Suppressor macrophage (primary cell): Measurements from ENCODE around the gene NUDT8.
"Not testable (repeated sequence)": the region's sequence is repeated elsewhere in the genome, so short reads cannot be mapped to it uniquely, and the experiment has no call there.

Experiments used
- DNase-seq, 4 experiments: peaks; one replicate each; pipeline ENCODE4 v3.0.0-alpha.2; 2020 to 2022

The NUDT8 gene

DNA sequence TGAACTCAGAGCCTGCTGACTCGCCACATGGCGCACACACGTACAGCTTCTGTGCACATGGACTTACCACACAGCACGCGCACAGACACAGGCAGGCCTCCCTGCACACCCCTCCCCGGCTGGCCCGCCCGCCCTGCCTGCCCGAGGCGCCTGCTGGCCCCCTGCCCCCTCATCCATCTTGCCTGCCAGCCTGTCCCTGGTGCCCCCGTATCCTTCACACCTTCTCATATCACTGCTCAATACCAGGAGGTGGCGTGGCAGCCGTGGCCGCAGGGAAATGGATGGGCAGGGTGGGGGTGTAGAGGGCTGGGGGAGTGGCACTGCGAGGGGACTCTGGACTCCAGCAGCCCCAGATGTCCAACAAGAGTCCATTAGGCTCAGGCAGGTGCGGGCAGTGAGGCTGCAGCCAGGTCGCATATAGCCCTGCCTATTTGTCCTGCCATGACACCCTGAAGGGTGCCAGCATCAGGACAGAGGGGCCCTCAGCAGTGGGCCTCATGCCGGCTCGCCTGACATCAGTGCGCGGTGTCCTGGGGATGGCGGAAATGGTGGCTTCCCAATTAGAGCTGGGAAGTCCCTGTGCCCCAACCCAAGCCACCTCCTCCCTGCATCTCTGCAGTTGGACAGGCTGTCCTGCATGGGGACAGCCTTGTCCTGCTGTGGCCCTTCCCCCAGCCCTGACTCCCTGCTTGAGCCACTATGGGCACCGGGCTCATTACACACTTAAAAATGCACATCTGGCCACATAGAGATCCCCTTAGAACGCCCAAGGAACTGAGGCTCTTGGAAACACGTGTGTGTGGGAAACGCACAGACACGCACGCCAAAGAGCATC, 11.8 kb upstream of the NUDT8 start:
- DNase-seq: no peak

GRCh38 chr11:67640758-67641337, 11.1 kb upstream of the NUDT8 start:
- DNase-seq: no peak

- DNase-seq: peak; percentile 54 to 73 (median 64)
Measured at GRCh38 chr11:67640021-67640757, 10.5 kb upstream of the NUDT8 start.

- DNase-seq: no peak
Measured at GRCh38 chr11:67639438-67639859, 9.7 kb upstream of the NUDT8 start, which contains the start of gene TBX10. TSS of gene TBX10 (minus strand) at chr11:67639763. CDS start at chr11:67639472, 291 bp downstream.

DNA sequence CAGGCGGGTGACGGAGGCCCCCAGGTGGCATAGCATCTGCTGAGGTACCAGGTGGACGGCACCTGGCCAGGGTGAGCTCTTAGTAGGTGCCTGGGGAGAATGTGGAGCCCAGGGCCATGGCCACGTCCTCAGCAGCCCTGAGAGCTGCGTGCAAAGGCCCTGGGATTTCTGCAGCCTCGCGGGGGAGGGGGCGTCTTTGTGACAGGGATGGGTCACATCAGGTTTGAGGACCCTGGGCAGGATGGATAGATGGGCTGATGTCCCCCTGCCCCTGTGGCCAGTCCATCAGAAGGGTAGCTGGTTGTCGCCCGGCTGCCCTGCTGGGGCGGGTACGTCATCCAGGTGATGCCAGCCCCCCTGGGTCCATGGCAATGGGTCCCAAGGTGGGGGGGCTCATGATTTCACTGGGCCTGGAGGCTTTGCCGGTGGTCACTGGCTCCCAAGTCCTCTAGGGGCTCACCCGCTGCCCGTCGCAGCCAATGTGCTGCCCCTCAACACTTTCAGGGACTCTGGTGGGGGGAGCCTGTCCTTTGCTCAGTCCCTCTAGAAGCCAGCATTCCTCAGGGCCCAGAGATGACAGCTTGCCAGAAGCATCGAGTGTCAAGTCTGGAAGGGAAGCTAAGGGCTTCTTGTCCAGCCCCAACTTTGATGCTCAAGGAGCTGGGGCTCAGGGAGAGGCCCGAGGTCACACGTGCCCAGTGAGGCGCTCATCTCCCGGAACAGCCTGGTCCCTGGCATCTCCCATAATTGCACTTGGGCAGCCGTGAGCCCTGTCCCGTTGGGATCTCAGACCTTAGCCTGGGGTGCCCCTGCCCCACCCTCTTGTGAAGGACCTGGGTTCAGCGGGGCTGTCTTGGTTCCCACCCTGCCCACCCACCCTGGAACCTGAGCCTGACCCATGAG, 9.0 kb upstream of the NUDT8 start:
- no peak for DNase-seq

DNA sequence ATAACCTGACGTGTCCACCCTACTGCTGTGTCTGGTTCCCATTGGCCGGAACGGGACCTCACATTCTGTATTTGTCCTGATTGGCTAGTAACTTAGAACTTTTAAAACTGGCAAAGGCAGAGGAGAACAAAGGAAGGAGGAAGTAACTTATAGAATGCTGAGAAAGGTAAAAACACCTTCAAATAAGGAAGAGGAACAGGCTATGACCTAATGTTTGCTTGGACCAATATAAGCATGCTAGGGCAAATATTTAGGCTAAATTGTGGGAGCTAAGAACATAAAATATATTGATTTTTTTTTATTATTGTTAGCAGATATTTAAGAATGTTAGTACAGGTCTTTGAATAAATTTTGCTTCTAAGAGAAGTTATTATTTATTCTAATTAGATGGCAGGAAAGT, 7.7 kb upstream of the NUDT8 start:
- not testable (repeated sequence) for DNase-seq

DNA sequence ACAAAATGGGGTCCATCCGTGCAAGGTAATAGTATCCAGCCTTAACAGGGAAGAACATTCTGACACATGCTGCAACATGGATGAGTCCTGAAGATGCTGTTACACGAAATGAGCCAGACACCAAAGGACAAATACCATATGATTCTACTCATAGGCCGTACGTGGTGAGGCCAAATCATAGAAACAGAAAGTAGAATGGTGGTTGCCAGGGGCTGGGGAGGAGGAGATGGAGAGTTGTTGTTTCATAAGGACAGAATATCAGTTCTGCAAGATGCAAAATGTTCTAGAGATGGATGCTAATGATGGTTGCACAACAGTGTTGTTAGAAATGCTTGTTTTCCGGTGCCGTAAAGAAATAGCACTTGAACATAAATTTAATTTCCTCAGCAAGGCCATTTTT, 7.2 kb upstream of the NUDT8 start:
- DNase-seq: no peak

GRCh38 chr11:67635231-67635521, 5.4 kb upstream of the NUDT8 start:
- no peak for DNase-seq

DNA sequence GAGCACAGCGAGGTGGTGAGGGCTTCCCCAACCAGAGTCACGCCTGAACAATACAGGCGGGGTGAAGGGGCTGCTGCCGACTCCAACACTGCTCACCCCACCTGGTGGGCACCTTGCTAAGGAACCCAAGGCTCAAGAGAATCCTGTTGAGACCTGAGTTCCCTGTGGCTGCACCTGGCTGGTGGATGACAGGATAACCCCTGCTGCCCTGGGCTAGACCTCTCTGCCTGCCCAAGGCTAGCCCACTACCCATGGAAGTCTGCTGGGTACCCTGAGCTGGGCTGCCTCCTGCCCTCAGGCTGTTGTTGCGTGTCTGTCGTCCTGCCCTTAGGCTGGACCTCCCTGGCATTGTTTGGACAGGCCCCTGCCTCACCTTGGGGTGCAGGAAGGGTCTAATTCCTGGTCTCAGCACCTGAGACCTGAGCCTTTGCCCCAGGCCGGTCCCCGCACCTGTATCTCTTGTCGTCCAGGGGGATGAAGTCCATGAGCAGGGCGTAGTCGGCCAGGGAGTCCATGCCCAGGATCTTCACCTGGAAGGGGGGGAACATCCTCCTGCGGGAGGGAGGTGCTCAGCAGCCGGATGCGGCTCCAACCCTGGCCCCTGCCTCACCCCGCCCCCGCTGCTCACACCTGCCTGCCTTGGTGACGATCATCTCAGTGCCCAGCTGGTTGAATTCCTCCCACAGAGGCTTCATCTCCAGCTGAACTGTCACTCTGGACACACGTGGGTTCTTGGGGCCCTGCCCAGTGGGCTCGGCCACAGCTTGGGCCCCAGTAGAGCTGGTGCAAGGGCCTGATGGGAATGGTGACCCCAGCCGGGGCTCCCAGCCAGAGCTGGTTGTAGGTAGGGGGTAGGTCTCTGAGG, 4.9 kb upstream of the NUDT8 start:
- no peak for DNase-seq

DNA sequence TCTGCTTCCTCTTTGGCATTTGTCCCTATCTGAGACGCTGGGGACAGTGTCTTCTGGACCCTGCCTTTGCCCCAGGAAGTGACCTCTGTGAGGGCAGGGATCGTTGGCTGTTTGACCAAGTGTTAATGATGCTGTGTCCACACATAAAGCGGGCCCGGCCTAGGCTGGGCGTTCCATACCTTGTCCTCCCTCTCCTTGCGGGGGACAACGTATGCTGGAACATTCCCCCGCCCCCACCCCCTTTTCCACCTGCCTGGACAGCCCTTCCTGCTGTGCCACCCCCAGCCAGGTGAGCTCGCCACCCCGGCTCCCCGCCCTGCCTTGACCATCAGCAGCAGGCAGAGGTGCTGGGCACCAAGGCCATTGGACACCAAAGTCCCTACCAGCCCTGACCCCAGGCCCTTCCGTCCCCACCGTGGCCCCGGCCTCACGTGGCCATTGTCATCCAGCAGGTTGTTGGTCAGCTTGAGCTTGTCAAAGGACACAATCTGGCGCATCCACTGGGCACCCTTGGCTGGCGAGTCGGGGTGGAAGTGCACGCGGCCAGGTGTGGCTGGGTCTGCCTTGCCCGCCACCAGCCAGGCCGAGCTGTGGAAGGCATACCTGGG, 4.1 kb upstream of the NUDT8 start:
- DNase-seq: no peak

- DNase-seq: no peak
Measured at GRCh38 chr11:67632982-67633755, 3.4 kb upstream of the NUDT8 start.

- no peak for DNase-seq
Measured at GRCh38 chr11:67632175-67632981, 2.6 kb upstream of the NUDT8 start.

GRCh38 chr11:67631853-67632174, 2.1 kb upstream of the NUDT8 start:
- DNase-seq: no peak

GRCh38 chr11:67631411-67631810, 1.7 kb upstream of the NUDT8 start:
- no peak for DNase-seq

- no peak for DNase-seq
Measured at GRCh38 chr11:67630943-67631331, 1.2 kb upstream of the NUDT8 start.

DNA sequence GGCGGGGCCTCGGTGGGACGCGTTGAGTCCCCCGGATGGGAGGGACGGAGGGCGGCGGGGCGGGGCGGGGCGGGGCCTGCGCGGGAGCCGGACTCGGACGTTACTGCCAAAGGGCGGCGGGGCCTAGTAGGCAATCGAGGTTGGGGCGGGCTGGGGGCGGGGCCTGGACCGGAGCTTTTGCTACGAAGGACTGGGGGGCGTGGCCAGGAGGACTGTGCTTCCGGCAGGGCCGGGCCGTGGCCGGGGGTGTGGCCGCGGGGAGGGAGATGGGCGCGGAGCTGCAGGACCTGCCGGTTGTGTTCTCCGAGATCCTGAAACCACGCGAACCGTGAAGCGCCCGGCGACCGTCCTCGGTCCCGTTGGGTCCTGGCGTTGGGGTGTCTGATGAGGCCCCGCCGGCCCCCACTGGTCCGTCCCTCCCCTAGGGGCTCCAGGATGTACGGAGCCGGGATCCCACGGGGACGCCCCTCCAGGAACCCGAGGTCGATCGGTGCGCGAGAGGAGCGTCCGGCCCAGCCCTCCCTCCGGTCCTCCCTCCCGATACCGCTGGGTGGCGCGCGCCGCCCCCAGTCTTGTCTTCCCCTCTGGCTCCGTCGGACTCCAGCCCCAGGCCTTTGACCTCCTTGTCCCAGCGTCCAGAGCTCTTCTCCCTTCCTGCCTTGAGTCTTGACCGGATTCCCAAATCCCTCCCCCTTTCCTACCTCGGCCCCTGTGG, 648 bp upstream of the NUDT8 start:
- DNase-seq: peak; percentile 97 to 99 (median 98)

DNA sequence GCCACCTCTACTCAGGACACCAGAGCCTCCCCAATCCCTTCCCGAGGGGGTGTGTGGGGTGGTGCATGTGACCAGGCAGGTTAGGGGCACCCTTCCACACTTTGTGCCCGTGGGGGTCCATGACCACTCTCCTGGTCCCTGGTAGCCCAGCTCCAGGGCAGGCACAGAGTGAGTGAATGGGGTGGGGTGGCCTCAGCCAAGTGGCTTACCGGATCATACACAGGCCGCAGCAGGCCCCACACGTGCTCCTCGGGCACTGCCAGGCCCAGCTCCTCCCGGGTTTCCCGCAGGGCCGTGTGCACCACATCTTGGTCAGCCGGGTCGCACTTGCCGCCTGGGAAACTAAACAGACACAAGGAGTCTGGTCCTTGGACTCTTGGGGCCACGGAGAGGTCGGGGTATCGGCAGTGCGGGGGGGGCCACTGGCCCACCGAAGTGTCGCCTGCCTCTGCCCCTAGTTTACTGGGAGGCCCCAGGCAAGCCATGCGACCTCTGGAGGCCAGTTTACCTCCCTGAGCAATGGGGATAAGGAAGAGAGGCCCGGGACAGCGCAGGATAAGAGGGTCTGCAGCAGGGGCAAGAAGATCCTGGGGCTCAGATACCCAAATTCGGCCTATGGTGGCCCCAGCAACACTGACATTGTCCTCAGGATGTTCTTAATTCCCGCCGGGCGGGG, 889 bp downstream of the NUDT8 start:
- DNase-seq: no peak
